Measurements from ENCODE around the gene SERPINB3. TPM values are rescaled to one million over a fixed set of nuclear protein-coding genes. Genes with fewer than 3 reads are reported as not detected.
"Not testable (repeated sequence)": the region's sequence is repeated elsewhere in the genome, so short reads cannot be mapped to it uniquely, and the experiment has no call there.

Gene SERPINB3
- total RNA-seq, 1 experiment from 2014 or later, result not detected

GRCh38 chr18:63664571-63664970 lies 2.9 kb upstream of the SERPINB3 start:
- Histone ChIP-seq H3K36me3 (ENCODE audit: control insufficient read depth in 1 of 2, insufficient read depth in 2 of 2, low read length in 2 of 2) (no peaks in the 10 kb centered on the region), H4K20me1 (ENCODE audit: insufficient read depth) (no peaks in the 10 kb centered on the region), H3K9me2 (ENCODE audit: insufficient read depth) (no peaks in the 10 kb centered on the region), H3K27ac (ENCODE audit: low read depth, low read length) (no peak overlapping the region), H3K4me2 (ENCODE audit: low read length) (no peak overlapping the region), H2AFZ (ENCODE audit: low read depth, low read length, poor library complexity, severe bottlenecking) (no peak overlapping the region), H3K27me3 (ENCODE audit: insufficient read depth, low read length) (no peaks in the 10 kb centered on the region), H3K4me3 (replicated peaks in 1 of 2; ENCODE audit: low read depth in 1 of 2, low read length in 2 of 2) (no peak overlapping the region), H3K4me1 (ENCODE audit: control insufficient read depth in 1 of 2, insufficient read depth in 2 of 2, low read length in 2 of 2) (no peaks in the 10 kb centered on the region; a peak in 1 of 4 replicates), H3K9me3 (ENCODE audit: control insufficient read depth in 1 of 2, insufficient read depth in 1 of 2, low read depth in 1 of 2, low read length in 2 of 2) (no peaks in the 10 kb centered on the region), H3K9ac (ENCODE audit: low read length) (no peak overlapping the region), H3K79me2 (ENCODE audit: insufficient read depth, low read length) (no peaks in the 10 kb centered on the region)
- ChIA-PET CTCF (no interaction called here), RAD21 (ENCODE audit: low non-redundant PET in 1 of 2, low total read pairs in 2 of 2, uncharacterized antibody in 2 of 2, unreplicated experiment in 2 of 2) (no interaction called here), POLR2A (no interaction called here)
- intact Hi-C loops (cut with micrococcal nuclease), result no loop called here
- TF ChIP-seq YY1 (IDR thresholded peaks at IDR 0.05; ENCODE audit: extremely low read depth, insufficient replicate concordance, low read depth, low read length), result no peak
- TF ChIP-seq ZNF274 (IDR thresholded peaks at IDR 0.05; ENCODE audit: low read depth, low read length), result no peak
- TF ChIP-seq POLR2AphosphoS5 (IDR thresholded peaks at IDR 0.05; ENCODE audit: low read depth, low read length), result no peak
- no peak for TF ChIP-seq EGR1 (IDR thresholded peaks at IDR 0.05; ENCODE audit: low read depth)
- no peak for TF ChIP-seq CEBPB (IDR thresholded peaks at IDR 0.05; ENCODE audit: low read depth)
- TF ChIP-seq RAD21 (IDR thresholded peaks at IDR 0.05; ENCODE audit: low read depth), result no peak
- no peak for TF ChIP-seq CTCF (IDR thresholded peaks at IDR 0.05 in 2 of 3, conservative IDR thresholded peaks at IDR 0.05 in 1 of 3; ENCODE audit: borderline replicate concordance in 1 of 3, insufficient read depth in 1 of 3, low read depth in 2 of 3, low read length in 2 of 3)
- no peak for TF ChIP-seq TCF7L2 (IDR thresholded peaks at IDR 0.05; ENCODE audit: borderline replicate concordance, extremely low read depth, insufficient read depth, insufficient read length)
- DNase-seq (ENCODE audit: low read depth, low spot score) (no peak), ATAC-seq (no peak)
- no TSS peak for BruUV-seq (replicated peaks)

- RAD21 ChIA-PET (ENCODE audit: low non-redundant PET in 1 of 2, low total read pairs in 2 of 2, uncharacterized antibody in 2 of 2, unreplicated experiment in 2 of 2); CTCF ChIA-PET: not testable (repeated sequence)
These were observed 2.8 kb downstream of the SERPINB3 start for GRCh38 chr18:63658920-63659319.

GRCh38 chr18:63650271-63650670 lies 11.4 kb downstream of the SERPINB3 start:
- H3K4me3 ChIP-seq (replicated peaks in 1 of 2; ENCODE audit: low read depth in 1 of 2, low read length in 2 of 2); RAD21 ChIA-PET (ENCODE audit: low non-redundant PET in 1 of 2, low total read pairs in 2 of 2, uncharacterized antibody in 2 of 2, unreplicated experiment in 2 of 2); H3K9ac ChIP-seq (ENCODE audit: low read length); H2AFZ ChIP-seq (ENCODE audit: low read depth, low read length, poor library complexity, severe bottlenecking); POLR2A ChIA-PET; CTCF ChIA-PET; H3K4me2 ChIP-seq (ENCODE audit: low read length); H3K36me3 ChIP-seq (ENCODE audit: control insufficient read depth in 1 of 2, insufficient read depth in 2 of 2, low read length in 2 of 2); H4K20me1 ChIP-seq (ENCODE audit: insufficient read depth); H3K27me3 ChIP-seq (ENCODE audit: insufficient read depth, low read length); H3K4me1 ChIP-seq (ENCODE audit: control insufficient read depth in 1 of 2, insufficient read depth in 2 of 2, low read length in 2 of 2); H3K27ac ChIP-seq (ENCODE audit: low read depth, low read length); H3K9me3 ChIP-seq (ENCODE audit: control insufficient read depth in 1 of 2, insufficient read depth in 1 of 2, low read depth in 1 of 2, low read length in 2 of 2); H3K79me2 ChIP-seq (ENCODE audit: insufficient read depth, low read length); ATAC-seq; DNase-seq (ENCODE audit: low read depth, low spot score); H3K9me2 ChIP-seq (ENCODE audit: insufficient read depth); BruUV-seq (replicated peaks); intact Hi-C loops (cut with micrococcal nuclease): not testable (repeated sequence)

More at GRCh38 chr18:63658920-63659319, 2.8 kb downstream of the SERPINB3 start:
- H3K9ac ChIP-seq (ENCODE audit: low read length); H3K79me2 ChIP-seq (ENCODE audit: insufficient read depth, low read length); intact Hi-C loops (cut with micrococcal nuclease); H4K20me1 ChIP-seq (ENCODE audit: insufficient read depth); H3K36me3 ChIP-seq (ENCODE audit: control insufficient read depth in 1 of 2, insufficient read depth in 2 of 2, low read length in 2 of 2); H3K9me2 ChIP-seq (ENCODE audit: insufficient read depth); H3K9me3 ChIP-seq (ENCODE audit: control insufficient read depth in 1 of 2, insufficient read depth in 1 of 2, low read depth in 1 of 2, low read length in 2 of 2); H3K4me3 ChIP-seq (replicated peaks in 1 of 2; ENCODE audit: low read depth in 1 of 2, low read length in 2 of 2); H3K27me3 ChIP-seq (ENCODE audit: insufficient read depth, low read length); BruUV-seq (replicated peaks); H2AFZ ChIP-seq (ENCODE audit: low read depth, low read length, poor library complexity, severe bottlenecking); ATAC-seq; H3K4me1 ChIP-seq (ENCODE audit: control insufficient read depth in 1 of 2, insufficient read depth in 2 of 2, low read length in 2 of 2); POLR2A ChIA-PET; H3K27ac ChIP-seq (ENCODE audit: low read depth, low read length); DNase-seq (ENCODE audit: low read depth, low spot score): not testable (repeated sequence)
- H3K4me2 ChIP-seq (ENCODE audit: low read length), result 0 out of 2 replicates have a peak overlapping the region, but pooled peaks have one; percentile 19
- TF ChIP-seq SP1 (IDR thresholded peaks at IDR 0.05; ENCODE audit: low read depth), result peak; percentile 49; the same call in 1 of the 2 replicates
- TF ChIP-seq FOSL1 (IDR thresholded peaks at IDR 0.05; ENCODE audit: low read depth), result peak; percentile 35; the same call in 1 of the 2 replicates
- peak; percentile 27; the same call in 1 of the 2 replicates for TF ChIP-seq JUND (IDR thresholded peaks at IDR 0.05)

All from HCT116 (cell line).